Neural progenitor cell (in vitro differentiated cells): ENCODE measurements around the gene ABCF1.

Source experiments
- CTCF ChIP-seq: fragments of 200-600 bp; sonication (generic); IDR thresholded peaks from 2 replicates; pipeline ENCODE4 v1.5.1; 2017; ENCODE audit warnings: antibody characterized with exemption, mild to moderate bottlenecking
- EZH2 ChIP-seq: fragments of 200-600 bp; sonication (generic); IDR thresholded peaks from 2 replicates; pipeline ENCODE4 v1.6.1; 2017; ENCODE audit warnings: antibody characterized with exemption, mild to moderate bottlenecking, moderate library complexity
- EZH2phosphoT487 ChIP-seq: fragments of 200-600 bp; sonication (generic); IDR thresholded peaks from 2 replicates; pipeline ENCODE4 v1.6.1; 2017; ENCODE audit warnings: antibody characterized with exemption

GRCh38 chr6:30600451-30600961 is 29.3 kb downstream of the ABCF1 start:
- no peak for TF ChIP-seq CTCF
- TF ChIP-seq EZH2, result no peak
- no peak for TF ChIP-seq EZH2phosphoT487
